ENCODE results near the gene TGM3.

DNA sequence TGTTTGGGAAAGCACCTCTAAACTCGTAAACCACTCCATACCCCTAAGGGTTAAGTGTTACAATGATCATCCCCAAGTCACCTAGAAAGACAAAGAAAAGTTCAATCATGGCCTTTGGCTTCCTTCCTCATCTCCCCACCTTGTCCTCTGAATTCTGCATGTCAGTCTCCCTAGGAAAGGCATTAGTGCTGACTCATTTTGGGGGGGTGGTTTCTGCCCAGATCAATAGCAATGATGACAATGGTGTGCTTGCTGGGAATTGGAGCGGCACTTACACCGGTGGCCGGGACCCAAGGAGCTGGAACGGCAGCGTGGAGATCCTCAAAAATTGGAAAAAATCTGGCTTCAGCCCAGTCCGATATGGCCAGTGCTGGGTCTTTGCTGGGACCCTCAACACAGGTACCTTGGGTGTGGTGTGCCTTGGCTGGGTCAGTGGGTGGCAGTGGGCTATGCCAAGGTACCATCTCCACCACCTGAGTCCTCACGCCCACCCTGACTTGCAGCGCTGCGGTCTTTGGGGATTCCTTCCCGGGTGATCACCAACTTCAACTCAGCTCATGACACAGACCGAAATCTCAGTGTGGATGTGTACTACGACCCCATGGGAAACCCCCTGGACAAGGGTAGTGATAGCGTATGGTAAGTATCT lies 21.2 kb downstream of the TGM3 start:
- TF ChIP-seq, protein P1, sequence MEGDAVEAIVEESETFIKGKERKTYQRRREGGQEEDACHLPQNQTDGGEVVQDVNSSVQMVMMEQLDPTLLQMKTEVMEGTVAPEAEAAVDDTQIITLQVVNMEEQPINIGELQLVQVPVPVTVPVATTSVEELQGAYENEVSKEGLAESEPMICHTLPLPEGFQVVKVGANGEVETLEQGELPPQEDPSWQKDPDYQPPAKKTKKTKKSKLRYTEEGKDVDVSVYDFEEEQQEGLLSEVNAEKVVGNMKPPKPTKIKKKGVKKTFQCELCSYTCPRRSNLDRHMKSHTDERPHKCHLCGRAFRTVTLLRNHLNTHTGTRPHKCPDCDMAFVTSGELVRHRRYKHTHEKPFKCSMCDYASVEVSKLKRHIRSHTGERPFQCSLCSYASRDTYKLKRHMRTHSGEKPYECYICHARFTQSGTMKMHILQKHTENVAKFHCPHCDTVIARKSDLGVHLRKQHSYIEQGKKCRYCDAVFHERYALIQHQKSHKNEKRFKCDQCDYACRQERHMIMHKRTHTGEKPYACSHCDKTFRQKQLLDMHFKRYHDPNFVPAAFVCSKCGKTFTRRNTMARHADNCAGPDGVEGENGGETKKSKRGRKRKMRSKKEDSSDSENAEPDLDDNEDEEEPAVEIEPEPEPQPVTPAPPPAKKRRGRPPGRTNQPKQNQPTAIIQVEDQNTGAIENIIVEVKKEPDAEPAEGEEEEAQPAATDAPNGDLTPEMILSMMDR (conservative IDR thresholded peaks at IDR 0.05; ENCODE audit: low read depth, low read length): no peak
- TF ChIP-seq SMC3 (IDR thresholded peaks at IDR 0.05; ENCODE audit: low read depth, low read length) (no peak), POLR2A (IDR thresholded peaks at IDR 0.05; ENCODE audit: low read depth, low read length) (no peak), RAD21 (IDR thresholded peaks at IDR 0.05; ENCODE audit: low read length) (no peak), BHLHE40 (IDR thresholded peaks at IDR 0.05; ENCODE audit: low read depth, low read length) (no peak), FOS (IDR thresholded peaks at IDR 0.05; ENCODE audit: low read depth, low read length) (no peak)
- TF ChIP-seq, protein P2, sequence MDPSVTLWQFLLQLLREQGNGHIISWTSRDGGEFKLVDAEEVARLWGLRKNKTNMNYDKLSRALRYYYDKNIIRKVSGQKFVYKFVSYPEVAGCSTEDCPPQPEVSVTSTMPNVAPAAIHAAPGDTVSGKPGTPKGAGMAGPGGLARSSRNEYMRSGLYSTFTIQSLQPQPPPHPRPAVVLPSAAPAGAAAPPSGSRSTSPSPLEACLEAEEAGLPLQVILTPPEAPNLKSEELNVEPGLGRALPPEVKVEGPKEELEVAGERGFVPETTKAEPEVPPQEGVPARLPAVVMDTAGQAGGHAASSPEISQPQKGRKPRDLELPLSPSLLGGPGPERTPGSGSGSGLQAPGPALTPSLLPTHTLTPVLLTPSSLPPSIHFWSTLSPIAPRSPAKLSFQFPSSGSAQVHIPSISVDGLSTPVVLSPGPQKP (IDR thresholded peaks at IDR 0.05; ENCODE audit: borderline replicate concordance, low read depth, low read length): no peak
